Adrenal gland (tissue), 12 donors: ENCODE results near the gene GRM4. TPM values are rescaled to one million over a fixed set of nuclear protein-coding genes. Genes with fewer than 3 reads are reported as not detected.

Experiments
- DNase-seq, 7 donors: peaks; one replicate each; pipeline ENCODE4 v3.0.0-alpha.2; 2019 to 2020
- H3K27ac ChIP-seq, 5 donors: fragments of 200-600 bp; sonication (generic) in 4 of 5; 1 replicate in 3 of 5; 2 replicates in 2 of 5; pipeline versions ENCODE4 v1.5.1 to v1.8.0; 2016 to 2020; ENCODE audit warnings: mild to moderate bottlenecking in 1 of 5
- H3K27me3 ChIP-seq: fragments of 200-600 bp; 2 replicates; pipeline ENCODE4 v1.8.0; 2021
- H3K36me3 ChIP-seq, 2 donors: fragments of 200-600 bp; replicated peaks in 1 of 2; 1 replicate in 1 of 2; 2 replicates in 1 of 2; pipeline versions ENCODE4 v1.5.1 to v1.8.0; 2018 to 2022
- H3K4me1 ChIP-seq, 2 donors: fragments of 200-600 bp; replicated peaks in 1 of 2; 1 replicate in 1 of 2; 2 replicates in 1 of 2; pipeline versions ENCODE4 v1.5.1 to v1.8.0; 2018 to 2021
- H3K4me3 ChIP-seq, 4 donors: fragments of 200-600 bp; sonication (generic) in 3 of 4; one replicate each; pipeline ENCODE4 v1.5.1; 2016 to 2018
- H3K9me3 ChIP-seq, 3 donors: fragments of 200-600 bp; sonication (generic) in 1 of 3; replicated peaks in 1 of 3; 1 replicate in 2 of 3; 2 replicates in 1 of 3; pipeline versions ENCODE4 v1.5.1 to v1.8.0; 2016 to 2021
- CTCF ChIP-seq, 6 experiments: fragments of 450-650 bp in 4 of 6; fragments of 200-600 bp in 2 of 6; sonication (generic) in 1 of 6; IDR thresholded peaks; 1 replicate in 5 of 6; 2 replicates in 1 of 6; pipeline versions ENCODE4 v1.5.1 to v1.8.0; 2016 to 2021; ENCODE audit warnings: antibody characterized with exemption in 6 of 6, mild to moderate bottlenecking in 2 of 6, moderate library complexity in 1 of 6
- POLR2A ChIP-seq, 2 donors: fragments of 450-650 bp; IDR thresholded peaks; one replicate each; pipeline ENCODE4 v1.6.1; 2017; ENCODE audit warnings: antibody characterized with exemption in 2 of 2, mild to moderate bottlenecking in 2 of 2, moderate library complexity in 1 of 2
- WGBS, 4 donors: extraction: QIAGEN DNeasy Blood & Tissue Kit in 2 of 4; methylation state at CpG; one replicate each; pipeline versions ENCODE4 v1.1.5 to v1.1.7; 2013 to 2017; 5-methylcytosine and 5-hydroxymethylcytosine counted together
- intact Hi-C, 2 donors: fragments of 100-400 bp; cut with DNase I; formaldehyde crosslinking; loops; one replicate each; pipeline versions ENCODE4 v1.14.1 to v1.15.0; 2022 to 2023
- polyA plus RNA-seq, 3 donors: library from polyadenylated mRNA; stranded (reverse); fragments of 200-250 nt in 2 of 3; fragments of 350-450 nt in 1 of 3; fragmentation: Illumina TruSeq in 1 of 3; extraction: RNeasy Lipid Tissue Mini Kit (QIAGEN cat#74804) in 1 of 3; gene quantifications; one replicate each; pipeline ENCODE4 v1.2.3, GENCODE V29; 2013 to 2014
- total RNA-seq, 9 donors: library from RNA; depleted of rRNA in 4 of 9; stranded (reverse); fragments of >200 nt in 4 of 9; fragments of 120-200 nt in 1 of 9; fragmentation: NEBNext Ultra II Directional in 1 of 9; extraction: Animal tissue kit (Norgen Biotek cat#: 25700) in 1 of 9; gene quantifications; one replicate each; pipeline versions ENCODE4 v1.1.0 to v1.2.4, GENCODE V29; 2013 to 2023
- donor health status: healthy with polysubstance abuse.
- donor health status: Bipolar disorder and iron deficiency.
- donor health status: DM: yes; HTN: yes; CAD: no.
- donor health status: DM: no; HTN: no; CAD: no.
- donor health status: DM: no; HTN: no; CAD: no.
- donor health status: DM: yes; HTN: yes; CAD: no.

Gene GRM4
- total and polyA plus RNA-seq, 12 donors, result 0.06 TPM; not detected in 11

- WGBS, 4 donors, result 74 to 82% (median 78%) methylated on average over 8 of the region's 8 CpGs
- H3K27me3 ChIP-seq, result no peaks in the 10 kb centered on the region
- H3K9me3 ChIP-seq, result peaks cover 0 to 8% (median 0%) of the 10 kb centered on the region in 3 donors
- no peak overlapping the region for H3K27ac ChIP-seq
- intact Hi-C loops, result no loop called here
- no peak overlapping the region for H3K4me3 ChIP-seq
- H3K36me3 ChIP-seq, result no peaks in the 10 kb centered on the region
- DNase-seq, result no peak
- no peaks in the 10 kb centered on the region for H3K4me1 ChIP-seq
- TF ChIP-seq POLR2A (IDR thresholded peaks at IDR 0.05) (no peak), CTCF (IDR thresholded peaks at IDR 0.05) (no peak)
Measured at GRCh38 chr6:34161857-34162515, 16.1 kb upstream of the GRM4 start.

GRCh38 chr6:34159844-34160243 is 14.0 kb upstream of the GRM4 start:
- Histone ChIP-seq H3K27ac (no peak overlapping the region), H3K36me3 (no peaks in the 10 kb centered on the region), H3K4me1 (peaks cover 0 to 2% of the 10 kb centered on the region in 2 donors), H3K9me3 (peaks cover 0 to 8% (median 0%) of the 10 kb centered on the region in 3 donors), H3K27me3 (peaks cover 9% of the 10 kb centered on the region), H3K4me3 (no peak overlapping the region)
- intact Hi-C loops, result loop anchor here in 1 of 2 donors (10.0 kb wide), 1 partner anchor 575 kb away; the partner anchor contains the start of gene BAK1
- TF ChIP-seq POLR2A (IDR thresholded peaks at IDR 0.05) (no peak), CTCF (IDR thresholded peaks at IDR 0.05) (no peak)
- no peak for DNase-seq

- peaks cover 17% of the 10 kb centered on the region for H3K27me3 ChIP-seq
- no peak overlapping the region for H3K4me3 ChIP-seq
- WGBS, 4 donors, result 88 to 96% (median 90%) methylated on average over 3 of the region's 3 CpGs
- no peaks in the 10 kb centered on the region for H3K36me3 ChIP-seq
- intact Hi-C loops, result loop anchor here in 1 of 2 donors (10.0 kb wide), 1 partner anchor 574 kb away; the partner anchor contains the start of gene BAK1
- H3K9me3 ChIP-seq, result peaks cover 0 to 8% (median 0%) of the 10 kb centered on the region in 3 donors
- TF ChIP-seq POLR2A (IDR thresholded peaks at IDR 0.05) (no peak), CTCF (IDR thresholded peaks at IDR 0.05) (no peak)
- no peak for DNase-seq
- peaks cover 0 to 5% of the 10 kb centered on the region in 2 donors for H3K4me1 ChIP-seq
- H3K27ac ChIP-seq, result no peak overlapping the region
Measured at GRCh38 chr6:34158876-34159275, 13.0 kb upstream of the GRM4 start.

GRCh38 chr6:34157851-34158250 is 12.0 kb upstream of the GRM4 start:
- H3K36me3 ChIP-seq, result no peaks in the 10 kb centered on the region
- H3K4me3 ChIP-seq, result no peak overlapping the region
- peaks cover 0 to 5% of the 10 kb centered on the region in 2 donors for H3K4me1 ChIP-seq
- peaks cover 21% of the 10 kb centered on the region for H3K27me3 ChIP-seq
- intact Hi-C loops, result loop anchor here in 1 of 2 donors (10.0 kb wide), 1 partner anchor 573 kb away; the partner anchor contains the start of gene BAK1
- TF ChIP-seq CTCF (IDR thresholded peaks at IDR 0.05) (no peak), POLR2A (IDR thresholded peaks at IDR 0.05) (no peak)
- H3K27ac ChIP-seq, result no peak overlapping the region
- H3K9me3 ChIP-seq, result peaks cover 0 to 8% (median 0%) of the 10 kb centered on the region in 3 donors
- 60 to 69% (median 66%) methylated on average over 6 of the region's 6 CpGs for WGBS, 4 donors
- no peak for DNase-seq
